ENCODE results near the gene ZNF148. TPM values are rescaled to one million over a fixed set of nuclear protein-coding genes. Genes with fewer than 3 reads are reported as not detected.

The ZNF148 gene
- total and polyA plus RNA-seq, 2 of the 4 experiments (the other 2 are of a cell fraction): 9.4 to 65.2 TPM

DNA sequence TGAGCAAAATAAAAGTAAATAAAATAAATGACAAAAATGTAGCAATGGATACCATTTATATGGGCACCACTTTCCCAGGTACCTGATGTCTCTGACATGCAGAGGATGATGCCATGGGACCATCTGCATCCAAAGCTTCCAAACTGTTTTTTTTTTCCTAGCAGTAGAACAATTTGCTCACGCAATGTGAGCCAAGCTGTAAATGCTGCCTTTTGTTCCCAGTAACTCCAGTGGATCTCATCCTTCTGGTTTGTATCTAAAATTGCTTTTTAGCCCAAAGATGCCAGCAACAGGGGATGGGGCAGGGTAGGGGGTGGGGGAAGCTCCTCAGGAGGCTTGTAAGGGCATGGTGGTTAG is 195.3 kb downstream of the ZNF148 start:
- WGBS, 2 experiments (ENCODE audit: extremely low coverage in 2 of 2, insufficient read length in 1 of 2): 100% methylated on average over 1 of the region's 1 CpG; no CpG with 5 or more reads in 1 of the 2 experiments

More for the DNA sequence above, 195.3 kb downstream of the ZNF148 start:
- Histone ChIP-seq H2AFZ (replicated peaks; ENCODE audit: low read length, poor library complexity) (no peak overlapping the region), H4K20me1 (ENCODE audit: insufficient read depth, low read length) (no peaks in the 10 kb centered on the region), H3K27ac (ENCODE audit: insufficient read depth, low read length) (no peak overlapping the region), H3K9me1 (ENCODE audit: insufficient read depth, low read length) (no peaks in the 10 kb centered on the region), H2BK15ac (ENCODE audit: low read depth, low read length) (no peak overlapping the region), H3K18ac (ENCODE audit: low read depth, low read length) (no peak overlapping the region), H3K4me2 (ENCODE audit: low read depth, low read length) (no peak overlapping the region), H3K9ac (ENCODE audit: low read depth, low read length) (no peak overlapping the region), H3K9me3 (ENCODE audit: control insufficient read depth, insufficient read depth, low read length) (no peaks in the 10 kb centered on the region), H3K23ac (ENCODE audit: low read depth, low read length) (no peak overlapping the region), H2BK20ac (ENCODE audit: low read depth, low read length) (no peak overlapping the region), H3K4me3 (ENCODE audit: insufficient read depth, low read depth, low read length) (no peak overlapping the region), H3K27me3 (ENCODE audit: control insufficient read depth, insufficient read depth, low read length) (no peaks in the 10 kb centered on the region), H3K4me1 (ENCODE audit: control insufficient read depth, insufficient read depth, low read length) (no peaks in the 10 kb centered on the region), H2BK5ac (ENCODE audit: low read depth, low read length, poor library complexity, severe bottlenecking) (no peak overlapping the region), H4K8ac (ENCODE audit: low read depth in 2 of 2, low read length in 2 of 2) (no peak overlapping the region), H2AK5ac (ENCODE audit: low read depth, low read length) (no peak overlapping the region), H2AK9ac (replicated peaks; ENCODE audit: low read depth, low read length, poor library complexity) (peak overlapping the region; percentile 55), H3K36me3 (ENCODE audit: control insufficient read depth, insufficient read depth, low read length) (no peaks in the 10 kb centered on the region), H4K5ac (ENCODE audit: low read depth, low read length) (no peak overlapping the region), H3K14ac (replicated peaks; ENCODE audit: low read depth, low read length) (no peak overlapping the region), H4K91ac (ENCODE audit: insufficient read depth, low read depth, low read length) (no peak overlapping the region), H3K56ac (ENCODE audit: extremely low read depth, insufficient read depth, low read length) (no peak overlapping the region), H2BK120ac (ENCODE audit: low read depth, low read length) (no peak overlapping the region), H3K4ac (ENCODE audit: low read depth, low read length) (no peak overlapping the region), H3K79me1 (ENCODE audit: low read depth in 1 of 2, low read length in 2 of 2) (no peaks in the 10 kb centered on the region)
- DNase-seq (no peak), ATAC-seq (ENCODE audit: low read depth) (no peak)
- POLR2A ChIA-PET (ENCODE audit: unreplicated experiment): no interaction called here
- no peak for TF ChIP-seq SMC3 (IDR thresholded peaks at IDR 0.05; ENCODE audit: low read depth, low read length)
- TF ChIP-seq RFX5 (IDR thresholded peaks at IDR 0.05; ENCODE audit: low read depth, low read length): no peak
- no peak for TF ChIP-seq BHLHE40 (IDR thresholded peaks at IDR 0.05; ENCODE audit: low read depth, low read length)
- no peak for TF ChIP-seq FOS (IDR thresholded peaks at IDR 0.05; ENCODE audit: low read depth, low read length)
- TF ChIP-seq POLR2A (IDR thresholded peaks at IDR 0.05; ENCODE audit: low read depth, low read length): no peak
- TF ChIP-seq RAD21 (IDR thresholded peaks at IDR 0.05; ENCODE audit: low read length): no peak
- no peak for TF ChIP-seq RCOR1 (IDR thresholded peaks at IDR 0.05; ENCODE audit: insufficient replicate concordance, low read length)
- no peak for TF ChIP-seq CHD1 (IDR thresholded peaks at IDR 0.05; ENCODE audit: low read depth, low read length)
- TF ChIP-seq USF2 (IDR thresholded peaks at IDR 0.05; ENCODE audit: low read depth, low read length): no peak
- no peak for TF ChIP-seq CEBPB (IDR thresholded peaks at IDR 0.05; ENCODE audit: low read depth, low read length)
- TF ChIP-seq, protein P1, sequence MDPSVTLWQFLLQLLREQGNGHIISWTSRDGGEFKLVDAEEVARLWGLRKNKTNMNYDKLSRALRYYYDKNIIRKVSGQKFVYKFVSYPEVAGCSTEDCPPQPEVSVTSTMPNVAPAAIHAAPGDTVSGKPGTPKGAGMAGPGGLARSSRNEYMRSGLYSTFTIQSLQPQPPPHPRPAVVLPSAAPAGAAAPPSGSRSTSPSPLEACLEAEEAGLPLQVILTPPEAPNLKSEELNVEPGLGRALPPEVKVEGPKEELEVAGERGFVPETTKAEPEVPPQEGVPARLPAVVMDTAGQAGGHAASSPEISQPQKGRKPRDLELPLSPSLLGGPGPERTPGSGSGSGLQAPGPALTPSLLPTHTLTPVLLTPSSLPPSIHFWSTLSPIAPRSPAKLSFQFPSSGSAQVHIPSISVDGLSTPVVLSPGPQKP (IDR thresholded peaks at IDR 0.05; ENCODE audit: borderline replicate concordance, low read depth, low read length): no peak
- no peak for TF ChIP-seq MAFK (IDR thresholded peaks at IDR 0.05; ENCODE audit: low read depth, low read length)
- TF ChIP-seq MXI1 (IDR thresholded peaks at IDR 0.05; ENCODE audit: borderline replicate concordance, low read depth, low read length): no peak
- TF ChIP-seq MAZ (IDR thresholded peaks at IDR 0.05; ENCODE audit: borderline replicate concordance, low read depth, low read length): no peak
- no peak for TF ChIP-seq NFE2L2 (IDR thresholded peaks at IDR 0.05; ENCODE audit: low read depth, low read length)
- TF ChIP-seq, protein P2, sequence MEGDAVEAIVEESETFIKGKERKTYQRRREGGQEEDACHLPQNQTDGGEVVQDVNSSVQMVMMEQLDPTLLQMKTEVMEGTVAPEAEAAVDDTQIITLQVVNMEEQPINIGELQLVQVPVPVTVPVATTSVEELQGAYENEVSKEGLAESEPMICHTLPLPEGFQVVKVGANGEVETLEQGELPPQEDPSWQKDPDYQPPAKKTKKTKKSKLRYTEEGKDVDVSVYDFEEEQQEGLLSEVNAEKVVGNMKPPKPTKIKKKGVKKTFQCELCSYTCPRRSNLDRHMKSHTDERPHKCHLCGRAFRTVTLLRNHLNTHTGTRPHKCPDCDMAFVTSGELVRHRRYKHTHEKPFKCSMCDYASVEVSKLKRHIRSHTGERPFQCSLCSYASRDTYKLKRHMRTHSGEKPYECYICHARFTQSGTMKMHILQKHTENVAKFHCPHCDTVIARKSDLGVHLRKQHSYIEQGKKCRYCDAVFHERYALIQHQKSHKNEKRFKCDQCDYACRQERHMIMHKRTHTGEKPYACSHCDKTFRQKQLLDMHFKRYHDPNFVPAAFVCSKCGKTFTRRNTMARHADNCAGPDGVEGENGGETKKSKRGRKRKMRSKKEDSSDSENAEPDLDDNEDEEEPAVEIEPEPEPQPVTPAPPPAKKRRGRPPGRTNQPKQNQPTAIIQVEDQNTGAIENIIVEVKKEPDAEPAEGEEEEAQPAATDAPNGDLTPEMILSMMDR (conservative IDR thresholded peaks at IDR 0.05; ENCODE audit: low read depth, low read length): no peak
- no TSS peak for BruUV-seq (replicated peaks)
- CTCF ChIA-PET: no interaction called here
- dilution Hi-C loops (cut with HindIII; ENCODE audit: low sequenced_read_pairs, unreplicated experiment): no loop called here
- in situ Hi-C loops (cut with MboI; ENCODE audit: low sequenced_read_pairs): no loop called here
- intact Hi-C loops (cut with micrococcal nuclease): no loop called here

All from IMR-90 (cell line).